ENCODE measurements around the gene AIDA. TPM values are rescaled to one million over a fixed set of nuclear protein-coding genes. Genes with fewer than 3 reads are reported as not detected.

The AIDA gene
- total and polyA plus RNA-seq, 2 donors (not counting 1 experiment from before 2014, with no cell fraction given), result 41.7 to 77.7 TPM

Other genes starting within 250 kb of the AIDA start
- gene HHIPL2, start 164.4 kb downstream of the AIDA start, total RNA-seq, result 0.99 and 1.3 TPM in 2 replicates
- gene HHIPL2, start 164.4 kb downstream of the AIDA start, polyA plus RNA-seq, result 0.62 and 0.63 TPM in 2 replicates
- 23.7 and 25.9 TPM in 2 replicates for gene TAF1A, start 122.6 kb downstream of the AIDA start, total RNA-seq
- gene TAF1A, start 122.6 kb downstream of the AIDA start, polyA plus RNA-seq, result 12.7 and 24.9 TPM in 2 replicates
- 109 and 116 TPM in 2 replicates for gene MIA3, start 94.4 kb downstream of the AIDA start, total RNA-seq
- gene MIA3, start 94.4 kb downstream of the AIDA start, polyA plus RNA-seq, result 66.5 and 69.2 TPM in 2 replicates
- gene BROX, start 73 bp upstream of the AIDA start, total RNA-seq, result 55.1 and 57.8 TPM in 2 replicates
- 8.7 and 10.8 TPM in 2 replicates for gene BROX, start 73 bp upstream of the AIDA start, polyA plus RNA-seq
- gene FAM177B, start 24.7 kb upstream of the AIDA start, total RNA-seq, result 19.6 and 19.9 TPM in 2 replicates
- gene FAM177B, start 24.7 kb upstream of the AIDA start, polyA plus RNA-seq, result 12.2 and 12.8 TPM in 2 replicates
- gene DISP1, start 102.5 kb upstream of the AIDA start, total RNA-seq, result 12.0 and 12.6 TPM in 2 replicates
- gene DISP1, start 102.5 kb upstream of the AIDA start, polyA plus RNA-seq, result 6.0 and 6.6 TPM in 2 replicates